ENCODE measurements around the gene CSGALNACT2. TPM values are rescaled to one million over a fixed set of nuclear protein-coding genes. Genes with fewer than 3 reads are reported as not detected.

CSGALNACT2 gene
- total and polyA plus RNA-seq, 10 of the 15 experiments (the other 5 are each of a cell fraction or from before 2014, with no cell fraction given) = 2.5 to 12.6 (median 8.7) TPM

DNA sequence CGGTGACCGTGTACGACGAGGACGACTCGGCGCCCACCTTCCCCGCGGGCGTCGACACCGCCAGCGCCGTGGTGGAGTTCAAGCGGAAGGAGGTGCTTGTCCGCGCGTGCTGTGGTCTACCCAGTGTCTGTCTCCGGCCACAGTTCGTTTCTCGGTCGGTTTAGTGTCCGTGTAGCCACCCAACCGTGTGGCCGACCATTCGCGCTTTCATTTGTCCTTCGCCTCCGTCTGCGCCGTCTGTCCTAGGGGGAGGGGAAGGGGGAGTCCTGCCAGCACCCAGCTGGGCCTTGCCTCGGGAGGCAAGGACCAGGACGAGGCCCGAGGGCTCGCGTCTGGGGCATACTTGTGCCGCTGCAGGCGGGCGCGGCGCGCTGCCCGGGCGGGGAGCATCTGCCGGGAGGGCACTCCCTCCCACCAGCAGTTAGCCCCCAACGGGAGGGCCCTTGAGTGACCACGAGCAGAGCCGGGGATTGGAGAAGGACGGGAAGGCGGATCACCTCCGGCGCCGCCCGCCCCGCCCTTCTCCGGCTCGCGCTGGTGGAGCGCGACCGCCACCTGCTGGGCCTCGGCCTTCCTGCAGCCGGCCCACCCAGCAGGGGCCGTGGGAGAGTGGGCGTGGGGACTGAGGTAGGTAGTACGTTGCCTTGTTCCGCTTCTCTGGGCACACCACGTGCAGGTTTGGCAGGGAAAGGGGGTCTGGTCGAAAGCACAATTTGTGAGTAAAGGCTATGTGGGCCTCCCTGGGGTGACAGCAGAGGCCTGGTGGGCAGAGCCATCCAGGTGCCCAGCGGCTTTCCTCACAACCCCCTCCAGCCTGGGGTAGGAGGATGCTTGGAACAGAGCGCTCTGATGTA, 32.9 kb upstream of the CSGALNACT2 start (continued):
- no peak for TF ChIP-seq EZH2 (IDR thresholded peaks at IDR 0.05; ENCODE audit: borderline replicate concordance, control insufficient read depth, low read depth, low read length)
- peak; percentile 43 to 81; a peak in 2 of 4 replicates for TF ChIP-seq BHLHE40 (IDR thresholded peaks at IDR 0.05; ENCODE audit: borderline replicate concordance in 1 of 2, low read depth in 2 of 2, low read length in 1 of 2)
- no peak for TF ChIP-seq ATF3 (IDR thresholded peaks at IDR 0.05; ENCODE audit: borderline replicate concordance, extremely low read depth, low read depth, low read length)
- peak; percentile 89 for TF ChIP-seq SMC3 (IDR thresholded peaks at IDR 0.05; ENCODE audit: borderline replicate concordance, low read length)
- TF ChIP-seq, protein P1, sequence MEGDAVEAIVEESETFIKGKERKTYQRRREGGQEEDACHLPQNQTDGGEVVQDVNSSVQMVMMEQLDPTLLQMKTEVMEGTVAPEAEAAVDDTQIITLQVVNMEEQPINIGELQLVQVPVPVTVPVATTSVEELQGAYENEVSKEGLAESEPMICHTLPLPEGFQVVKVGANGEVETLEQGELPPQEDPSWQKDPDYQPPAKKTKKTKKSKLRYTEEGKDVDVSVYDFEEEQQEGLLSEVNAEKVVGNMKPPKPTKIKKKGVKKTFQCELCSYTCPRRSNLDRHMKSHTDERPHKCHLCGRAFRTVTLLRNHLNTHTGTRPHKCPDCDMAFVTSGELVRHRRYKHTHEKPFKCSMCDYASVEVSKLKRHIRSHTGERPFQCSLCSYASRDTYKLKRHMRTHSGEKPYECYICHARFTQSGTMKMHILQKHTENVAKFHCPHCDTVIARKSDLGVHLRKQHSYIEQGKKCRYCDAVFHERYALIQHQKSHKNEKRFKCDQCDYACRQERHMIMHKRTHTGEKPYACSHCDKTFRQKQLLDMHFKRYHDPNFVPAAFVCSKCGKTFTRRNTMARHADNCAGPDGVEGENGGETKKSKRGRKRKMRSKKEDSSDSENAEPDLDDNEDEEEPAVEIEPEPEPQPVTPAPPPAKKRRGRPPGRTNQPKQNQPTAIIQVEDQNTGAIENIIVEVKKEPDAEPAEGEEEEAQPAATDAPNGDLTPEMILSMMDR (IDR thresholded peaks at IDR 0.05 in 2 of 3, conservative IDR thresholded peaks at IDR 0.05 in 1 of 3; ENCODE audit: control insufficient read depth in 2 of 3, extremely low read depth in 1 of 3, insufficient read depth in 1 of 3, low read depth in 3 of 3, low read length in 3 of 3) = peak; percentile 95 to 99 (median 97); a peak in 5 of 6 replicates
- TF ChIP-seq ZNF217 (IDR thresholded peaks at IDR 0.05) = no peak
- TF ChIP-seq CREB1 (IDR thresholded peaks at IDR 0.05; ENCODE audit: low read depth) = no peak
- no peak for TF ChIP-seq KLF5 (IDR thresholded peaks at IDR 0.05; ENCODE audit: partially characterized antibody)
- no peak for TF ChIP-seq CBX5 (IDR thresholded peaks at IDR 0.05; ENCODE audit: low read depth)
- no peak for TF ChIP-seq BRCA1 (IDR thresholded peaks at IDR 0.05; ENCODE audit: low read depth, low read length)
- TF ChIP-seq HDAC6 (IDR thresholded peaks at IDR 0.05; ENCODE audit: unreplicated experiment) = no peak
- TF ChIP-seq CREM (IDR thresholded peaks at IDR 0.05; ENCODE audit: low read depth) = no peak
- no peak for TF ChIP-seq PBX3 (IDR thresholded peaks at IDR 0.05; ENCODE audit: insufficient replicate concordance, low read depth, low read length)
- no peak for TF ChIP-seq ASH2L (IDR thresholded peaks at IDR 0.05; ENCODE audit: borderline replicate concordance, low read depth)
- no peak for TF ChIP-seq CHD4 (IDR thresholded peaks at IDR 0.05)
- TF ChIP-seq SMARCA5 (IDR thresholded peaks at IDR 0.05) = 0 out of 2 replicates have a peak, but pooled peaks have one; percentile 55
- peak; percentile 89 for TF ChIP-seq RAD21 (IDR thresholded peaks at IDR 0.05; ENCODE audit: insufficient read depth, low read depth, low read length)
- peak; percentile 22; the same call in 1 of the 2 replicates for TF ChIP-seq BACH1 (IDR thresholded peaks at IDR 0.05; ENCODE audit: borderline replicate concordance)
- TF ChIP-seq ZBTB4 (CRISPR knock-in tag; IDR thresholded peaks at IDR 0.05) = no peak
- 0 out of 2 replicates have a peak, but pooled peaks have one; percentile 43 for TF ChIP-seq ZNF207 (IDR thresholded peaks at IDR 0.05; ENCODE audit: borderline replicate concordance)
- TF ChIP-seq CBFB (IDR thresholded peaks at IDR 0.05; ENCODE audit: low read depth) = no peak
- TF ChIP-seq RFX5 (IDR thresholded peaks at IDR 0.05; ENCODE audit: low read depth, low read length) = no peak
- no peak for TF ChIP-seq NFXL1 (IDR thresholded peaks at IDR 0.05; ENCODE audit: borderline replicate concordance)
